ENCODE data around the gene ECI1. TPM values are rescaled to one million over a fixed set of nuclear protein-coding genes. Genes with fewer than 3 reads are reported as not detected.

ECI1 gene
- total RNA-seq, 1 donor from 2014 or later = 39.7 TPM

- Mint-ChIP-seq H3K36me3 (peaks cover 12% of the 10 kb centered on the region), H3K27me3 (ENCODE audit: insufficient read depth, low read depth) (peaks cover 13% of the 10 kb centered on the region), H3K4me1 (peaks cover 28% of the 10 kb centered on the region), H3K4me3 (peak within 1 kb of the TSS; percentile 73), H3K9me3 (no peaks in the 10 kb centered on the region), H3K27ac (no peak within 1 kb of the TSS)
- peaks cover 43% of the 10 kb centered on the region for H3F3A ChIP-seq (ENCODE audit: low read depth)
- no peak within 1 kb of the TSS for H3K4me3 ChIP-seq
- peaks cover 16% of the 10 kb centered on the region for H3K4me1 ChIP-seq
- H3K27me3 ChIP-seq = no peaks in the 10 kb centered on the region
- H3K36me3 ChIP-seq = no peaks in the 10 kb centered on the region
- H3K9ac ChIP-seq = no peak within 1 kb of the TSS
- H3K79me2 ChIP-seq (ENCODE audit: low read depth) = peaks cover 41% of the 10 kb centered on the region
- no peaks in the 10 kb centered on the region for H3K9me3 ChIP-seq (ENCODE audit: low read depth)
- H3K27ac ChIP-seq = peak within 1 kb of the TSS; percentile 58
- no peak within 1 kb of the TSS for H3K4me2 ChIP-seq
- H2AFZ ChIP-seq (replicated peaks) = no peak within 1 kb of the TSS
- TF ChIP-seq EZH2phosphoT487 (IDR thresholded peaks at IDR 0.05) (no peak), EZH2 (IDR thresholded peaks at IDR 0.05) (no peak), CTCF (IDR thresholded peaks at IDR 0.05) (no peak)
- peaks cover 41% of the 10 kb centered on the region for H4K20me1 ChIP-seq (ENCODE audit: low read depth)
- DNase-seq (ENCODE audit: low spot score) = no peak
These were observed 40.7 kb downstream of the ECI1 start, which contains the start of gene BRICD5 for GRCh38 chr16:2210386-2211365. Gene BRICD5 (minus strand): TSS chr16:2210863. CDS start chr16:2210833, 30 bp downstream.

GRCh38 chr16:2210009-2210332 lies 41.4 kb downstream of the ECI1 start:
- H3K4me2 ChIP-seq = no peak overlapping the region
- H3K36me3 ChIP-seq = no peaks in the 10 kb centered on the region
- no peak overlapping the region for H3K4me3 ChIP-seq
- no peak overlapping the region for H3K4me3 Mint-ChIP-seq
- H3K9me3 Mint-ChIP-seq = no peaks in the 10 kb centered on the region
- TF ChIP-seq EZH2 (IDR thresholded peaks at IDR 0.05) (no peak), EZH2phosphoT487 (IDR thresholded peaks at IDR 0.05) (no peak)
- H3K9ac ChIP-seq = no peak overlapping the region
- H3F3A ChIP-seq (ENCODE audit: low read depth) = peaks cover 37% of the 10 kb centered on the region
- H3K27me3 ChIP-seq = no peaks in the 10 kb centered on the region
- no peak overlapping the region for H2AFZ ChIP-seq (replicated peaks)
- peaks cover 12% of the 10 kb centered on the region for H3K36me3 Mint-ChIP-seq
- peaks cover 13% of the 10 kb centered on the region for H3K27me3 Mint-ChIP-seq (ENCODE audit: insufficient read depth, low read depth)
- DNase-seq (ENCODE audit: low spot score) = no peak
- peaks cover 27% of the 10 kb centered on the region for H3K4me1 Mint-ChIP-seq
- H3K27ac Mint-ChIP-seq = no peak overlapping the region
- no peak overlapping the region for H3K27ac ChIP-seq
- peaks cover 16% of the 10 kb centered on the region for H3K4me1 ChIP-seq
- peaks cover 41% of the 10 kb centered on the region for H4K20me1 ChIP-seq (ENCODE audit: low read depth)
- peaks cover 42% of the 10 kb centered on the region for H3K79me2 ChIP-seq (ENCODE audit: low read depth)
- H3K9me3 ChIP-seq (ENCODE audit: low read depth) = no peaks in the 10 kb centered on the region

- H3K9ac ChIP-seq = no peak overlapping the region
- H3K27ac Mint-ChIP-seq = no peak overlapping the region
- no peaks in the 10 kb centered on the region for H3K36me3 ChIP-seq
- peaks cover 29% of the 10 kb centered on the region for H3K4me1 Mint-ChIP-seq
- H3K27me3 ChIP-seq = no peaks in the 10 kb centered on the region
- H3K27me3 Mint-ChIP-seq (ENCODE audit: insufficient read depth, low read depth) = peaks cover 15% of the 10 kb centered on the region
- TF ChIP-seq CTCF (IDR thresholded peaks at IDR 0.05) (no peak), EZH2 (IDR thresholded peaks at IDR 0.05) (no peak), EZH2phosphoT487 (IDR thresholded peaks at IDR 0.05) (no peak)
- H3F3A ChIP-seq (ENCODE audit: low read depth) = peaks cover 40% of the 10 kb centered on the region
- peaks cover 12% of the 10 kb centered on the region for H3K36me3 Mint-ChIP-seq
- H3K4me2 ChIP-seq = no peak overlapping the region
- no peaks in the 10 kb centered on the region for H3K9me3 Mint-ChIP-seq
- H3K9me3 ChIP-seq (ENCODE audit: low read depth) = no peaks in the 10 kb centered on the region
- no peak overlapping the region for H3K4me3 ChIP-seq
- peaks cover 41% of the 10 kb centered on the region for H3K79me2 ChIP-seq (ENCODE audit: low read depth)
- H3K27ac ChIP-seq = no peak overlapping the region
- H2AFZ ChIP-seq (replicated peaks) = no peak overlapping the region
- peaks cover 41% of the 10 kb centered on the region for H4K20me1 ChIP-seq (ENCODE audit: low read depth)
- DNase-seq (ENCODE audit: low spot score) = no peak
- no peak overlapping the region for H3K4me3 Mint-ChIP-seq
- peaks cover 16% of the 10 kb centered on the region for H3K4me1 ChIP-seq
These were observed 42.0 kb downstream of the ECI1 start for GRCh38 chr16:2209258-2210008.

Measured in neural progenitor cell (in vitro differentiated cells).